PFSK-1 (cell line): ENCODE data around the gene SCMH1.
A peak's percentile ranks its signal among the peaks of the same experiment; 100 is the strongest.

Source experiments
- FOXP2 ChIP-seq: optimal IDR thresholded peaks from 2 replicates; pipeline ENCODE3; 2011; ENCODE audit warnings: borderline replicate concordance, control low read depth, inconsistent platforms; ENCODE audit not compliant: insufficient read depth; ENCODE audit errors: extremely low read length, extremely low read depth
- POLR2AphosphoS5 ChIP-seq: IDR thresholded peaks from 2 replicates; pipeline ENCODE4 v1.6.1; 2012; ENCODE audit warnings: low read depth, mild to moderate bottlenecking, control low read depth, low read length, moderate library complexity
- REST ChIP-seq, 2 experiments: IDR thresholded peaks; 2 replicates each; pipeline versions ENCODE4 v1.6.1 to v1.8.0; 2011 to 2012; ENCODE audit warnings: low read depth in 2 of 2, low read length in 2 of 2, control low read depth in 1 of 2, inconsistent platforms in 1 of 2, mild to moderate bottlenecking in 1 of 2, moderate library complexity in 1 of 2; ENCODE audit not compliant: insufficient read depth in 1 of 2
- SIN3A ChIP-seq: IDR thresholded peaks from 2 replicates; pipeline ENCODE4 v1.6.1; 2012; ENCODE audit warnings: mild to moderate bottlenecking, low read length, moderate library complexity, borderline replicate concordance; ENCODE audit not compliant: insufficient read depth
- TAF1 ChIP-seq: IDR thresholded peaks from 2 replicates; pipeline ENCODE4 v1.6.1; 2012; ENCODE audit warnings: low read length, control low read depth, borderline replicate concordance; ENCODE audit not compliant: insufficient read depth

The SCMH1 gene

GRCh38 chr1:41022424-41022823 lies 219.7 kb downstream of the SCMH1 start:
- TF ChIP-seq FOXP2, result no peak
- TF ChIP-seq REST (IDR thresholded peaks at IDR 0.05; ENCODE audit: insufficient read depth in 1 of 2, low read depth in 2 of 2, low read length in 2 of 2), result no peak
- no peak for TF ChIP-seq TAF1
- no peak for TF ChIP-seq POLR2AphosphoS5
- TF ChIP-seq SIN3A, result no peak

GRCh38 chr1:41021526-41022308 lies 220.4 kb downstream of the SCMH1 start, which contains the start of gene SLFNL1:
TSS of gene SLFNL1 (minus strand) at chr1:41021725. CDS start at chr1:41020660, 1,065 bp downstream.
- TF ChIP-seq SIN3A, result no peak
- TF ChIP-seq TAF1, result no peak
- no peak for TF ChIP-seq FOXP2
- TF ChIP-seq POLR2AphosphoS5, result no peak; the same call in none of the 2 replicates
- no peak for TF ChIP-seq REST (IDR thresholded peaks at IDR 0.05; ENCODE audit: insufficient read depth in 1 of 2, low read depth in 2 of 2, low read length in 2 of 2)

GRCh38 chr1:41020654-41021053 lies 221.5 kb downstream of the SCMH1 start:
- TF ChIP-seq POLR2AphosphoS5, result no peak; the same call in 1 of the 2 replicates
- no peak for TF ChIP-seq SIN3A
- TF ChIP-seq REST (IDR thresholded peaks at IDR 0.05; ENCODE audit: insufficient read depth in 1 of 2, low read depth in 2 of 2, low read length in 2 of 2), result no peak
- no peak for TF ChIP-seq TAF1
- no peak for TF ChIP-seq FOXP2

GRCh38 chr1:41020109-41020576 lies 222.0 kb downstream of the SCMH1 start:
- TF ChIP-seq REST (IDR thresholded peaks at IDR 0.05; ENCODE audit: insufficient read depth in 1 of 2, low read depth in 2 of 2, low read length in 2 of 2) (no peak), TAF1 (no peak), FOXP2 (no peak), POLR2AphosphoS5 (no peak), SIN3A (no peak)

- TF ChIP-seq POLR2AphosphoS5, result peak; percentile 12; the same call in 1 of the 2 replicates
- no peak for TF ChIP-seq TAF1
- TF ChIP-seq FOXP2, result no peak
- TF ChIP-seq REST (IDR thresholded peaks at IDR 0.05; ENCODE audit: insufficient read depth in 1 of 2, low read depth in 2 of 2, low read length in 2 of 2), result no peak
- no peak for TF ChIP-seq SIN3A
Measured at GRCh38 chr1:41019353-41019745, 222.8 kb downstream of the SCMH1 start.
